Measurements from ENCODE around the gene SLC2A14.

DNA sequence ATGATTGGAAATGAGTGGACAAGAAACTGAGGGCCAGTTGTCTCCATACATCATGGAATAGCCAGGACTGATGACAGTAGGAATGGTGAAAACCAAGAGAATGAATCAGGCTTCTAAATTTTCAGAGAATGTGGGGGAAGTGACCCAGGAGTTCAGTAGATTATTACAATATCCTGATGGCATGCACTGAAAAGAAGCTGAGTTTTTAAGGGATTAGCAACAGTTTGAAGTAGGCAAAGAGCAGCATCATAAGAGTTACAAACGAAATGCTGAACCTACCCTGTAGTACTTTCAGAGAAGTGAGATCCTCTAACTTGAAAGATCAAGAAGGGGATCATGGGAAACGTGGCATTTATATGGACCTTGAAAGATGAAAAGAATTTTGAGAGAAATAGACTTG is 13.2 kb downstream of the SLC2A14 start:
- TF ChIP-seq CTCF (conservative IDR thresholded peaks at IDR 0.05; ENCODE audit: low read length) (no peak), EZH2phosphoT487 (IDR thresholded peaks at IDR 0.05; ENCODE audit: borderline replicate concordance) (no peak)

Measured in Loucy (cell line).